Liver (tissue), 9 donors: ENCODE data around the gene PNRC1. TPM values are rescaled to one million over a fixed set of nuclear protein-coding genes. Genes with fewer than 3 reads are reported as not detected.
A peak's percentile ranks its signal among the peaks of the same experiment; 100 is the strongest.
"Not testable (repeated sequence)": the region's sequence is repeated elsewhere in the genome, so short reads cannot be mapped to it uniquely, and the experiment has no call there.

ENCODE experiments used
- DNase-seq: peaks from one replicate; pipeline ENCODE4 v3.0.0-alpha.2; 2017; ENCODE audit warnings: low spot score
- H3K27ac ChIP-seq, 2 donors: one replicate each; pipeline ENCODE4 v1.7.0; 2013; ENCODE audit warnings: inconsistent platforms in 2 of 2, low read length in 2 of 2, control low read depth in 1 of 2, low read depth in 1 of 2, mild to moderate bottlenecking in 1 of 2
- H3K27me3 ChIP-seq, 4 donors: one replicate each; pipeline versions ENCODE4 v1.6.1 to v1.7.0; 2013; ENCODE audit warnings: low read length in 3 of 4, inconsistent platforms in 1 of 4, mild to moderate bottlenecking in 1 of 4, moderate library complexity in 1 of 4; ENCODE audit not compliant: control insufficient read depth in 4 of 4, insufficient read depth in 4 of 4
- H3K36me3 ChIP-seq, 4 donors: one replicate each; pipeline versions ENCODE4 v1.6.1 to v1.7.0; 2013; ENCODE audit warnings: low read length in 3 of 4, mild to moderate bottlenecking in 3 of 4, low read depth in 1 of 4, moderate library complexity in 1 of 4; ENCODE audit not compliant: control insufficient read depth in 4 of 4, insufficient read depth in 3 of 4
- H3K4me1 ChIP-seq, 4 donors: one replicate each; pipeline versions ENCODE4 v1.6.1 to v1.7.0; 2013; ENCODE audit warnings: low read length in 3 of 4, mild to moderate bottlenecking in 3 of 4, moderate library complexity in 1 of 4; ENCODE audit not compliant: control insufficient read depth in 4 of 4, insufficient read depth in 4 of 4
- H3K4me3 ChIP-seq, 3 donors: one replicate each; pipeline versions ENCODE4 v1.6.1 to v1.7.0; 2013; ENCODE audit warnings: low read length in 3 of 3, control low read depth in 1 of 3, low read depth in 1 of 3, mild to moderate bottlenecking in 1 of 3
- H3K9ac ChIP-seq, 2 donors: one replicate each; pipeline ENCODE4 v1.7.0; 2013; ENCODE audit warnings: low read length in 2 of 2, mild to moderate bottlenecking in 2 of 2, moderate library complexity in 2 of 2, control low read depth in 1 of 2, low read depth in 1 of 2
- H3K9me3 ChIP-seq, 4 donors: one replicate each; pipeline versions ENCODE4 v1.6.1 to v1.7.0; 2013; ENCODE audit warnings: low read length in 3 of 4; ENCODE audit not compliant: control insufficient read depth in 4 of 4
- EGR1 ChIP-seq, 2 donors: IDR thresholded peaks; 2 replicates each; pipeline ENCODE4 v1.6.1; 2016 to 2018; ENCODE audit warnings: antibody characterized with exemption in 2 of 2, low read depth in 2 of 2
- FOXA1 ChIP-seq: IDR thresholded peaks from 2 replicates; pipeline ENCODE4 v1.6.1; 2016; ENCODE audit warnings: antibody characterized with exemption
- FOXA2 ChIP-seq: IDR thresholded peaks from 2 replicates; pipeline ENCODE4 v1.6.1; 2016; ENCODE audit warnings: antibody characterized with exemption
- GABPA ChIP-seq, 2 donors: IDR thresholded peaks in 1 of 2; conservative IDR thresholded peaks in 1 of 2; 2 replicates each; pipeline ENCODE4 v1.6.1; 2016; ENCODE audit warnings: antibody characterized with exemption in 2 of 2, mild to moderate bottlenecking in 1 of 2, moderate library complexity in 1 of 2
- HNF4A ChIP-seq, 2 donors: conservative IDR thresholded peaks; 2 replicates each; pipeline ENCODE4 v1.6.1; 2016; ENCODE audit warnings: antibody characterized with exemption in 2 of 2, mild to moderate bottlenecking in 2 of 2
- HNF4G ChIP-seq: IDR thresholded peaks from 2 replicates; pipeline ENCODE4 v1.6.1; 2016; ENCODE audit warnings: antibody characterized with exemption
- JUND ChIP-seq, 2 donors: IDR thresholded peaks; 2 replicates each; pipeline ENCODE4 v1.6.1; 2016; ENCODE audit warnings: antibody characterized with exemption in 2 of 2
- MAX ChIP-seq: IDR thresholded peaks from 2 replicates; pipeline ENCODE4 v1.6.1; 2016; ENCODE audit warnings: antibody characterized with exemption
- NR2F2 ChIP-seq: IDR thresholded peaks from 2 replicates; pipeline ENCODE4 v1.6.1; 2016; ENCODE audit warnings: antibody characterized with exemption
- RAD21 ChIP-seq, 2 donors: IDR thresholded peaks; 2 replicates each; pipeline ENCODE4 v1.6.1; 2016; ENCODE audit warnings: antibody characterized with exemption in 2 of 2, mild to moderate bottlenecking in 2 of 2
- RXRA ChIP-seq, 2 donors: IDR thresholded peaks; 2 replicates each; pipeline ENCODE4 v1.6.1; 2017 to 2018; ENCODE audit warnings: antibody characterized with exemption in 2 of 2, mild to moderate bottlenecking in 1 of 2
- SP1 ChIP-seq: IDR thresholded peaks from 2 replicates; pipeline ENCODE4 v1.6.1; 2018; ENCODE audit warnings: antibody characterized with exemption, mild to moderate bottlenecking
- TAF1 ChIP-seq: conservative IDR thresholded peaks from 2 replicates; pipeline ENCODE4 v1.6.1; 2016; ENCODE audit warnings: antibody characterized with exemption, mild to moderate bottlenecking
- YY1 ChIP-seq: IDR thresholded peaks from 2 replicates; pipeline ENCODE4 v1.6.1; 2016; ENCODE audit warnings: antibody characterized with exemption, mild to moderate bottlenecking
- WGBS: extraction: QIAGEN DNeasy Blood & Tissue Kit; methylation state at CpG from one replicate; pipeline ENCODE4 v1.1.7; 2013; 5-methylcytosine and 5-hydroxymethylcytosine counted together
- polyA plus RNA-seq, 2 donors: library from polyadenylated mRNA; stranded (reverse) in 1 of 2; unstranded in 1 of 2; fragments of 200-250 nt in 1 of 2; fragments of >200 nt in 1 of 2; fragmentation: Nextera tagmentation in 1 of 2; extraction: Ambion mirVana in 1 of 2; gene quantifications; one replicate each; pipeline versions ENCODE4 v1.2.1 to v1.2.3, GENCODE V29; 2013 to 2015
- total RNA-seq, 2 donors: library from RNA; depleted of rRNA; stranded (reverse); fragments of >200 nt; gene quantifications; one replicate each; pipeline ENCODE4 v1.2.3, GENCODE V29; 2014
- TF ChIP-seq, protein P1 (sequence below): fragments of 150-350 bp; IDR thresholded peaks from 2 replicates; pipeline ENCODE4 v1.5.1; 2017; ENCODE audit warnings: improper control_type of control experiment, low read depth, low read length; ENCODE audit not compliant: missing input control
- TF ChIP-seq, protein P2 (sequence below): IDR thresholded peaks from 2 replicates; pipeline ENCODE4 v1.6.1; 2016; ENCODE audit warnings: antibody characterized with exemption
- TF ChIP-seq, protein P3 (sequence below): IDR thresholded peaks from 2 replicates; pipeline ENCODE4 v1.6.1; 2016; ENCODE audit warnings: antibody characterized with exemption
- TF ChIP-seq, protein P4 (sequence below): IDR thresholded peaks from 2 replicates; pipeline ENCODE4 v1.6.1; 2016; ENCODE audit warnings: antibody characterized with exemption, mild to moderate bottlenecking
- donor health status: healthy.
- donor health status: healthy.
- donor health status: healthy.
- donor health status: healthy.
- donor health status: healthy.

Gene PNRC1
- total and polyA plus RNA-seq, 4 donors, result 27.4 to 71.4 (median 53.6) TPM

GRCh38 chr6:89122625-89123024 lies 42.1 kb downstream of the PNRC1 start:
- no peak for DNase-seq
- Histone ChIP-seq H3K27me3 (no peaks in the 10 kb centered on the region), H3K4me1 (peaks cover 0 to 3% (median 0%) of the 10 kb centered on the region in 4 donors), H3K27ac (no peak overlapping the region), H3K4me3 (no peak overlapping the region), H3K9ac (no peak overlapping the region), H3K36me3 (no peaks in the 10 kb centered on the region), H3K9me3 (no peaks in the 10 kb centered on the region)
- TF ChIP-seq GABPA (IDR thresholded peaks at IDR 0.05 in 1 of 2, conservative IDR thresholded peaks at IDR 0.05 in 1 of 2), result no peak
- TF ChIP-seq HNF4G, result no peak
- TF ChIP-seq, protein P1, sequence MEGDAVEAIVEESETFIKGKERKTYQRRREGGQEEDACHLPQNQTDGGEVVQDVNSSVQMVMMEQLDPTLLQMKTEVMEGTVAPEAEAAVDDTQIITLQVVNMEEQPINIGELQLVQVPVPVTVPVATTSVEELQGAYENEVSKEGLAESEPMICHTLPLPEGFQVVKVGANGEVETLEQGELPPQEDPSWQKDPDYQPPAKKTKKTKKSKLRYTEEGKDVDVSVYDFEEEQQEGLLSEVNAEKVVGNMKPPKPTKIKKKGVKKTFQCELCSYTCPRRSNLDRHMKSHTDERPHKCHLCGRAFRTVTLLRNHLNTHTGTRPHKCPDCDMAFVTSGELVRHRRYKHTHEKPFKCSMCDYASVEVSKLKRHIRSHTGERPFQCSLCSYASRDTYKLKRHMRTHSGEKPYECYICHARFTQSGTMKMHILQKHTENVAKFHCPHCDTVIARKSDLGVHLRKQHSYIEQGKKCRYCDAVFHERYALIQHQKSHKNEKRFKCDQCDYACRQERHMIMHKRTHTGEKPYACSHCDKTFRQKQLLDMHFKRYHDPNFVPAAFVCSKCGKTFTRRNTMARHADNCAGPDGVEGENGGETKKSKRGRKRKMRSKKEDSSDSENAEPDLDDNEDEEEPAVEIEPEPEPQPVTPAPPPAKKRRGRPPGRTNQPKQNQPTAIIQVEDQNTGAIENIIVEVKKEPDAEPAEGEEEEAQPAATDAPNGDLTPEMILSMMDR, result peak; percentile 48
- no peak for TF ChIP-seq FOXA1
- TF ChIP-seq RAD21 (IDR thresholded peaks at IDR 0.05), result peak; percentile 87 to 93

DNA sequence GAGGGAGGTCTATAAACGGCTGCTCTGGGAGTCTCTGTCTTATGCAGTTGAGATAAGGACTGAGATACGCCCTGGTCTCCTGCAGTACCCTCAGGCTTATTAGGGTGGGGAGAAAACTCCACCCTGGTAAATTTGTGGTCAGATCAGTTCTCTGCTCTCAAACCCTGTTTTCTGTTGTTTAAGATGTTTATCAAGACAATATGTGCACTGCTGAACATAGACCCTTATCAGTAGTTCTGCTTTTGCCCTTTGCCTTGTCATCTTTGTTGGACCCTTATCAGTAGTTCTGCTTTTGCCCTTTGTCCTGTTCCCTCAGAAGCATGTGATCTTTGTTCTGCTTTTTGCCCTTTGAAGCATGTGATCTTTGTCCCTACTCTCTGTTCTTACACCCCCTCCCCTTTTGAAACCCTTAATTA lies 47.7 kb downstream of the PNRC1 start:
- H3K9me3 ChIP-seq, H3K4me1 ChIP-seq, DNase-seq, H3K27me3 ChIP-seq, H3K4me3 ChIP-seq, H3K9ac ChIP-seq, H3K27ac ChIP-seq, H3K36me3 ChIP-seq: not testable (repeated sequence)
- WGBS, result 88% methylated on average over 2 of the region's 2 CpGs
- peak; percentile 57 to 65 for TF ChIP-seq HNF4A (conservative IDR thresholded peaks at IDR 0.05)

DNA sequence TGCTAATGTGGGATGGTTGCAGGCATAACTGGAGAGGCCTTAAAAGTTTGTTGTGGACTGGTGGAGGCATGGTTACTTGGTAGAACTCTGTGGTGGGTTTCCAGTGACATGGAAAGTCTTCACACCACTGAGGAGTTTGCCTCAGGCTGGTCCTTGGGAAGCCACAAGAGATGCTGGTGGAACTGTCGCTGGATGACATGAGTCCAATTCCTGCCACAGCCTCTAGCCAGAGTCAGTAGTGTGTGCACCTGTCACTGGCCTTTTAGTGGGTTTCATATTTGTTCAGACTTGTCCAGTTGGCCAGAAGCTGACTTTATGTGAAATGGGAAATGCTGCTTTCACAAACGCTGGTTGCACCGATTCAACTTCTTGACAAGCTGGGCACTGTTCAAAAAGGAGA lies 51.0 kb downstream of the PNRC1 start:
- Histone ChIP-seq H3K4me3 (no peak overlapping the region), H3K27ac (no peak overlapping the region), H3K4me1 (no peaks in the 10 kb centered on the region), H3K9me3 (peaks cover 0 to 1% (median 0%) of the 10 kb centered on the region in 4 donors), H3K9ac (no peak overlapping the region), H3K36me3 (no peaks in the 10 kb centered on the region), H3K27me3 (no peaks in the 10 kb centered on the region)
- TF ChIP-seq, protein P2, sequence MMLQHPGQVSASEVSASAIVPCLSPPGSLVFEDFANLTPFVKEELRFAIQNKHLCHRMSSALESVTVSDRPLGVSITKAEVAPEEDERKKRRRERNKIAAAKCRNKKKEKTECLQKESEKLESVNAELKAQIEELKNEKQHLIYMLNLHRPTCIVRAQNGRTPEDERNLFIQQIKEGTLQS, result no peak
- TF ChIP-seq FOXA2 (no peak), EGR1 (IDR thresholded peaks at IDR 0.05; ENCODE audit: low read depth in 2 of 2) (no peak), HNF4A (conservative IDR thresholded peaks at IDR 0.05) (no peak), JUND (IDR thresholded peaks at IDR 0.05) (no peak), HNF4G (no peak), GABPA (IDR thresholded peaks at IDR 0.05 in 1 of 2, conservative IDR thresholded peaks at IDR 0.05 in 1 of 2) (no peak), NR2F2 (no peak), SP1 (no peak), TAF1 (no peak), MAX (no peak), RXRA (IDR thresholded peaks at IDR 0.05) (no peak), FOXA1 (no peak), YY1 (no peak), RAD21 (IDR thresholded peaks at IDR 0.05) (no peak)
- TF ChIP-seq, protein P1, result no peak
- TF ChIP-seq, protein P3, sequence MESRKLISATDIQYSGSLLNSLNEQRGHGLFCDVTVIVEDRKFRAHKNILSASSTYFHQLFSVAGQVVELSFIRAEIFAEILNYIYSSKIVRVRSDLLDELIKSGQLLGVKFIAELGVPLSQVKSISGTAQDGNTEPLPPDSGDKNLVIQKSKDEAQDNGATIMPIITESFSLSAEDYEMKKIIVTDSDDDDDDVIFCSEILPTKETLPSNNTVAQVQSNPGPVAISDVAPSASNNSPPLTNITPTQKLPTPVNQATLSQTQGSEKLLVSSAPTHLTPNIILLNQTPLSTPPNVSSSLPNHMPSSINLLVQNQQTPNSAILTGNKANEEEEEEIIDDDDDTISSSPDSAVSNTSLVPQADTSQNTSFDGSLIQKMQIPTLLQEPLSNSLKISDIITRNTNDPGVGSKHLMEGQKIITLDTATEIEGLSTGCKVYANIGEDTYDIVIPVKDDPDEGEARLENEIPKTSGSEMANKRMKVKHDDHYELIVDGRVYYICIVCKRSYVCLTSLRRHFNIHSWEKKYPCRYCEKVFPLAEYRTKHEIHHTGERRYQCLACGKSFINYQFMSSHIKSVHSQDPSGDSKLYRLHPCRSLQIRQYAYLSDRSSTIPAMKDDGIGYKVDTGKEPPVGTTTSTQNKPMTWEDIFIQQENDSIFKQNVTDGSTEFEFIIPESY, result no peak
- TF ChIP-seq, protein P4, sequence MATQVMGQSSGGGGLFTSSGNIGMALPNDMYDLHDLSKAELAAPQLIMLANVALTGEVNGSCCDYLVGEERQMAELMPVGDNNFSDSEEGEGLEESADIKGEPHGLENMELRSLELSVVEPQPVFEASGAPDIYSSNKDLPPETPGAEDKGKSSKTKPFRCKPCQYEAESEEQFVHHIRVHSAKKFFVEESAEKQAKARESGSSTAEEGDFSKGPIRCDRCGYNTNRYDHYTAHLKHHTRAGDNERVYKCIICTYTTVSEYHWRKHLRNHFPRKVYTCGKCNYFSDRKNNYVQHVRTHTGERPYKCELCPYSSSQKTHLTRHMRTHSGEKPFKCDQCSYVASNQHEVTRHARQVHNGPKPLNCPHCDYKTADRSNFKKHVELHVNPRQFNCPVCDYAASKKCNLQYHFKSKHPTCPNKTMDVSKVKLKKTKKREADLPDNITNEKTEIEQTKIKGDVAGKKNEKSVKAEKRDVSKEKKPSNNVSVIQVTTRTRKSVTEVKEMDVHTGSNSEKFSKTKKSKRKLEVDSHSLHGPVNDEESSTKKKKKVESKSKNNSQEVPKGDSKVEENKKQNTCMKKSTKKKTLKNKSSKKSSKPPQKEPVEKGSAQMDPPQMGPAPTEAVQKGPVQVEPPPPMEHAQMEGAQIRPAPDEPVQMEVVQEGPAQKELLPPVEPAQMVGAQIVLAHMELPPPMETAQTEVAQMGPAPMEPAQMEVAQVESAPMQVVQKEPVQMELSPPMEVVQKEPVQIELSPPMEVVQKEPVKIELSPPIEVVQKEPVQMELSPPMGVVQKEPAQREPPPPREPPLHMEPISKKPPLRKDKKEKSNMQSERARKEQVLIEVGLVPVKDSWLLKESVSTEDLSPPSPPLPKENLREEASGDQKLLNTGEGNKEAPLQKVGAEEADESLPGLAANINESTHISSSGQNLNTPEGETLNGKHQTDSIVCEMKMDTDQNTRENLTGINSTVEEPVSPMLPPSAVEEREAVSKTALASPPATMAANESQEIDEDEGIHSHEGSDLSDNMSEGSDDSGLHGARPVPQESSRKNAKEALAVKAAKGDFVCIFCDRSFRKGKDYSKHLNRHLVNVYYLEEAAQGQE, result no peak
- DNase-seq, result no peak
- 98% methylated on average over 3 of the region's 3 CpGs for WGBS
